ENCODE results near the gene FAM9C. TPM values are rescaled to one million over a fixed set of nuclear protein-coding genes. Genes with fewer than 3 reads are reported as not detected.

FAM9C gene
- total and polyA plus RNA-seq, 2 donors (not counting 1 experiment from before 2014, with no cell fraction given): under 0.01 to 0.01 TPM

- Histone ChIP-seq H3K4me1 (ENCODE audit: control insufficient read depth, extremely low read depth, insufficient read depth, low read length) (peaks cover 10% of the 10 kb centered on the region), H2AFZ (ENCODE audit: low read length) (no peak overlapping the region), H3K4me3 (replicated peaks in 1 of 4; ENCODE audit: control extremely low read depth in 1 of 4, insufficient read depth in 1 of 4, low read depth in 3 of 4, low read length in 4 of 4) (no peak overlapping the region), H3K9me3 (ENCODE audit: control insufficient read depth, insufficient read depth, low read depth, low read length) (no peaks in the 10 kb centered on the region), H3K4me2 (ENCODE audit: extremely low read depth, insufficient read depth, low read length) (no peak overlapping the region), H3K27me3 (ENCODE audit: control insufficient read depth, insufficient read depth, low read length) (no peaks in the 10 kb centered on the region), H3K27ac (ENCODE audit: insufficient read depth, low read length) (no peak overlapping the region), H3K9ac (ENCODE audit: insufficient read depth, low read length) (no peak overlapping the region), H3K36me3 (ENCODE audit: control insufficient read depth, insufficient read depth, low read length) (no peaks in the 10 kb centered on the region), H3K79me2 (ENCODE audit: control insufficient read depth, insufficient read depth, low read length) (no peaks in the 10 kb centered on the region), H4K20me1 (ENCODE audit: control insufficient read depth, extremely low read depth, insufficient read depth, low read length) (no peaks in the 10 kb centered on the region)
- TF ChIP-seq EZH2 (IDR thresholded peaks at IDR 0.05; ENCODE audit: low read length, missing control alignments) (no peak), CTCF (conservative IDR thresholded peaks at IDR 0.05 in 1 of 2, IDR thresholded peaks at IDR 0.05 in 1 of 2; ENCODE audit: low read depth in 1 of 2, low read length in 2 of 2) (no peak)
- DNase-seq (ENCODE audit: low read depth in 2 of 2): no peak
These were observed 17.4 kb downstream of the FAM9C start for GRCh38 chrX:13026877-13027652.

DNA sequence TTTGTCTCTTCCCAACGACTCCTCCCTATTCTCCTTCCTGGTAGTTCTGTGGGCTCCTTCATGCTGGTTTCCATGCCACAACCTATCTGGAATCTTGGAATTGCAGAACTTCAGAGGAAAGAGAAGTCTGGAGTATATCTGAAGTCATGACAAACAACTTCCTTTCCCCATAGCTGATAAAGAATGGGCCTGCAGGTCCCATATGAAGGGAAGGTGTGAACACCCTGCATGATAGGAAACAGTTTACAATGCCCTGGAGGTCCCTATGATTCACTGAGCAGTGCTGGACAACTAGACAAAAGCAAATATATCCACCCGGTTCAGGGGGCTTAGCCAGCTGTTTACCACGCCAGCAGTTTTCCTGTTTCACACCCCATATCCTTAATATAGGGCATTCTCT, 19.4 kb downstream of the FAM9C start:
- Histone ChIP-seq H3K4me3 (replicated peaks in 1 of 4; ENCODE audit: control extremely low read depth in 1 of 4, insufficient read depth in 1 of 4, low read depth in 3 of 4, low read length in 4 of 4) (no peak overlapping the region), H3K9me3 (ENCODE audit: control insufficient read depth, insufficient read depth, low read depth, low read length) (no peaks in the 10 kb centered on the region), H3K36me3 (ENCODE audit: control insufficient read depth, insufficient read depth, low read length) (no peaks in the 10 kb centered on the region), H2AFZ (ENCODE audit: low read length) (no peak overlapping the region), H4K20me1 (ENCODE audit: control insufficient read depth, extremely low read depth, insufficient read depth, low read length) (no peaks in the 10 kb centered on the region), H3K27me3 (ENCODE audit: control insufficient read depth, insufficient read depth, low read length) (no peaks in the 10 kb centered on the region), H3K27ac (ENCODE audit: insufficient read depth, low read length) (no peak overlapping the region), H3K79me2 (ENCODE audit: control insufficient read depth, insufficient read depth, low read length) (no peaks in the 10 kb centered on the region), H3K4me1 (ENCODE audit: control insufficient read depth, extremely low read depth, insufficient read depth, low read length) (peaks cover 7% of the 10 kb centered on the region), H3K9ac (ENCODE audit: insufficient read depth, low read length) (no peak overlapping the region), H3K4me2 (ENCODE audit: extremely low read depth, insufficient read depth, low read length) (no peak overlapping the region)
- no peak for DNase-seq (ENCODE audit: low read depth in 2 of 2)
- TF ChIP-seq EZH2 (IDR thresholded peaks at IDR 0.05; ENCODE audit: low read length, missing control alignments) (no peak), CTCF (conservative IDR thresholded peaks at IDR 0.05 in 1 of 2, IDR thresholded peaks at IDR 0.05 in 1 of 2; ENCODE audit: low read depth in 1 of 2, low read length in 2 of 2) (no peak)

- Histone ChIP-seq H3K79me2 (ENCODE audit: control insufficient read depth, insufficient read depth, low read length) (no peaks in the 10 kb centered on the region), H3K4me2 (ENCODE audit: extremely low read depth, insufficient read depth, low read length) (no peak overlapping the region), H3K9ac (ENCODE audit: insufficient read depth, low read length) (no peak overlapping the region), H3K27ac (ENCODE audit: insufficient read depth, low read length) (no peak overlapping the region), H3K9me3 (ENCODE audit: control insufficient read depth, insufficient read depth, low read depth, low read length) (no peaks in the 10 kb centered on the region), H2AFZ (ENCODE audit: low read length) (no peak overlapping the region), H3K4me3 (replicated peaks in 1 of 4; ENCODE audit: control extremely low read depth in 1 of 4, insufficient read depth in 1 of 4, low read depth in 3 of 4, low read length in 4 of 4) (no peak overlapping the region), H3K4me1 (ENCODE audit: control insufficient read depth, extremely low read depth, insufficient read depth, low read length) (peaks cover 5% of the 10 kb centered on the region), H4K20me1 (ENCODE audit: control insufficient read depth, extremely low read depth, insufficient read depth, low read length) (no peaks in the 10 kb centered on the region), H3K36me3 (ENCODE audit: control insufficient read depth, insufficient read depth, low read length) (no peaks in the 10 kb centered on the region), H3K27me3 (ENCODE audit: control insufficient read depth, insufficient read depth, low read length) (no peaks in the 10 kb centered on the region)
- no peak for DNase-seq (ENCODE audit: low read depth in 2 of 2)
- no peak for TF ChIP-seq EZH2 (IDR thresholded peaks at IDR 0.05; ENCODE audit: low read length, missing control alignments)
- no peak for TF ChIP-seq CTCF (conservative IDR thresholded peaks at IDR 0.05 in 1 of 2, IDR thresholded peaks at IDR 0.05 in 1 of 2; ENCODE audit: low read depth in 1 of 2, low read length in 2 of 2)
These were observed 20.4 kb downstream of the FAM9C start for GRCh38 chrX:13023979-13024378.

All from fibroblast of lung (primary cell).